BJ (cell line): Measurements from ENCODE around the gene ELFN1. TPM values are rescaled to one million over a fixed set of nuclear protein-coding genes. Genes with fewer than 3 reads are reported as not detected.

Source experiments
- CTCF ChIA-PET: fragments of 350-600 bp; formaldehyde crosslinking; extraction: SDS; loops from one replicate; lab custom pipeline; 2021; ENCODE audit warnings: antibody characterized with exemption, inconsistent platforms; lab: Yijun Ruan, JAX
- POLR2A ChIA-PET: fragments of 300-600 bp; sonication (Branson Sonifier 250); formaldehyde crosslinking; extraction: SDS; loops from one replicate; lab custom pipeline; 2021; ENCODE audit warnings: antibody characterized with exemption; lab: Charles Lee
- DNase-seq: peaks from one replicate; pipeline ENCODE4 v3.0.0-alpha.2; 2011; ENCODE audit warnings: low read depth
- H3K27me3 ChIP-seq: 2 replicates; pipeline ENCODE4 v1.6.0; 2011; ENCODE audit warnings: low read length; ENCODE audit not compliant: control insufficient read depth, insufficient read depth
- H3K36me3 ChIP-seq: 2 replicates; pipeline ENCODE4 v1.5.1; 2011; ENCODE audit warnings: low read length; ENCODE audit not compliant: control insufficient read depth, insufficient read depth
- H3K4me3 ChIP-seq: 2 replicates; pipeline ENCODE4 v1.5.1; 2011; ENCODE audit warnings: low read depth, mild to moderate bottlenecking, control low read depth, low read length
- CTCF ChIP-seq: IDR thresholded peaks from 2 replicates; pipeline ENCODE4 v1.5.1; 2011; ENCODE audit warnings: low read depth, mild to moderate bottlenecking, control low read depth, inconsistent platforms, low read length, moderate library complexity; ENCODE audit not compliant: insufficient read depth
- polyA plus RNA-seq: library from polyadenylated mRNA; depleted of rRNA; stranded (reverse); fragments of >200 nt; gene quantifications from 2 replicates; pipeline ENCODE4 v1.2.3, GENCODE V29; 2011

ELFN1 gene
- polyA plus RNA-seq, 1 experiment = 1.7 TPM

GRCh38 chr7:1670894-1671593 is 967 bp downstream of the ELFN1 start:
- Histone ChIP-seq H3K36me3 (no peaks in the 10 kb centered on the region), H3K4me3 (peak overlapping the region; percentile 31; the same call in 1 of the 2 replicates), H3K27me3 (peaks cover 12% of the 10 kb centered on the region; the same call in 1 of the 2 replicates)
- DNase-seq = no peak
- CTCF ChIA-PET = no interaction called here
- no peak for TF ChIP-seq CTCF
- POLR2A ChIA-PET = no interaction called here

- ChIA-PET CTCF (no interaction called here), POLR2A (no interaction called here)
- H3K27me3 ChIP-seq = peaks cover 12% of the 10 kb centered on the region; the same call in 1 of the 2 replicates
- TF ChIP-seq CTCF = no peak
- H3K4me3 ChIP-seq = no peak overlapping the region
- DNase-seq = no peak
- no peaks in the 10 kb centered on the region for H3K36me3 ChIP-seq
Measured at GRCh38 chr7:1671594-1672451, 1.7 kb downstream of the ELFN1 start.

DNA sequence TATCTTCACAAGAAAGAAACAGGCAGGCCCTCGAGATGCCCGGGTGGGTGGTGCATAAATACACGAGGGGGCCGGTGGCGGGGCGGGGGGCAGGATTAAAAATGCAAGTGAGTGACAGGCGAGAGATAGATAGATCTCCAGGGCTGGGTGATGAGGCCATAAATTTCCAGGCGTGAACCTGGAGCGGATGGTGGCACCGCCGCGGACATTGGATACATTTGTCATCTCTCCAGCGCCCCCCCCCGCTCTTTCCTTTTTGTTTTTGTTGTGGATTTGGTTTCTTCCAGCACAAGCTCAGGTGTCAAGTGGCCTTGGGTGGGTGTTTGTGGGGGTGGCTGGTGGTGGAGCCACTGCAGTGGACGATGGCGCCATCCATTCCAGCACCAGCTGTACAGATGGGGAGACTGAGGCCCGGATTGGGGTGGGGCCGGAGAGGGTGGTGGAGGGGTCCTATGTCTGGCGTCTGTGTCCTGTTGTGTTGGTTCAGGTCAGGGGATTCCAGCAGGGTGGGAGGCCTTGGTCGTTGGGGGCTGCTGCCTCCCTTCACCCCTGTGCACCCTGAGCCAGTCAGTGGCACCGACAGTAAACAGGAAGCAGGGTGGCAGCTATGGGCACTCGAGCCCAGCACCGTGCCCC is 2.9 kb downstream of the ELFN1 start:
- TF ChIP-seq CTCF = no peak
- Histone ChIP-seq H3K36me3 (no peaks in the 10 kb centered on the region), H3K4me3 (no peak overlapping the region), H3K27me3 (peaks cover 12% of the 10 kb centered on the region; the same call in 1 of the 2 replicates)
- ChIA-PET CTCF (no interaction called here), POLR2A (no interaction called here)
- no peak for DNase-seq

GRCh38 chr7:1673581-1674118 is 3.6 kb downstream of the ELFN1 start:
- ChIA-PET POLR2A (no interaction called here), CTCF (no interaction called here)
- H3K27me3 ChIP-seq = peaks cover 12% of the 10 kb centered on the region; the same call in 1 of the 2 replicates
- TF ChIP-seq CTCF = no peak
- no peak for DNase-seq
- no peaks in the 10 kb centered on the region for H3K36me3 ChIP-seq
- H3K4me3 ChIP-seq = no peak overlapping the region
